ENCODE results near the gene BAIAP2L2. TPM values are rescaled to one million over a fixed set of nuclear protein-coding genes. Genes with fewer than 3 reads are reported as not detected.

The BAIAP2L2 gene
- total and polyA plus RNA-seq, 3 experiments from 2014 or later: 0.53 to 0.58 TPM; not detected in 1

GRCh38 chr22:38086001-38086845 lies 24.3 kb downstream of the BAIAP2L2 start:
- Histone ChIP-seq H3K4me3 (ENCODE audit: low read length) (no peak overlapping the region), H3K36me3 (ENCODE audit: insufficient read depth, low read length) (no peaks in the 10 kb centered on the region), H3K4me1 (ENCODE audit: insufficient read depth, low read length) (peaks cover 15% of the 10 kb centered on the region), H3K27me3 (ENCODE audit: insufficient read depth, low read length, poor library complexity, severe bottlenecking) (peaks cover 19% of the 10 kb centered on the region), H3K9me3 (ENCODE audit: low read length) (no peaks in the 10 kb centered on the region), H3K27ac (ENCODE audit: low read depth, low read length) (no peak overlapping the region)
- H3K4me3 Mint-ChIP-seq: no peak overlapping the region
- H3K9me3 Mint-ChIP-seq: no peaks in the 10 kb centered on the region
- ChIA-PET POLR2A (no interaction called here), CTCF (no interaction called here)
- DNase-seq: no peak
- H3K4me1 Mint-ChIP-seq: peaks cover 0 to 7% (median 2%) of the 10 kb centered on the region in 3 donors
- no peak overlapping the region for H3K27ac Mint-ChIP-seq
- H3K27me3 Mint-ChIP-seq: peaks cover 20 to 23% of the 10 kb centered on the region in 2 donors
- peaks cover 0 to 11% (median 1%) of the 10 kb centered on the region in 3 donors for H3K36me3 Mint-ChIP-seq

- ChIA-PET POLR2A (no interaction called here), CTCF (no interaction called here)
- DNase-seq: no peak
- Histone ChIP-seq H3K9me3 (ENCODE audit: low read length) (no peaks in the 10 kb centered on the region), H3K4me3 (ENCODE audit: low read length) (no peak overlapping the region), H3K27ac (ENCODE audit: low read depth, low read length) (no peak overlapping the region), H3K36me3 (ENCODE audit: insufficient read depth, low read length) (no peaks in the 10 kb centered on the region), H3K4me1 (ENCODE audit: insufficient read depth, low read length) (peaks cover 15% of the 10 kb centered on the region), H3K27me3 (ENCODE audit: insufficient read depth, low read length, poor library complexity, severe bottlenecking) (peaks cover 19% of the 10 kb centered on the region)
- peaks cover 0 to 9% (median 1%) of the 10 kb centered on the region in 3 donors for H3K36me3 Mint-ChIP-seq
- H3K27ac Mint-ChIP-seq: no peak overlapping the region
- H3K9me3 Mint-ChIP-seq: no peaks in the 10 kb centered on the region
- peaks cover 0 to 11% (median 2%) of the 10 kb centered on the region in 3 donors for H3K4me1 Mint-ChIP-seq
- H3K4me3 Mint-ChIP-seq: no peak overlapping the region
- peaks cover 19 to 22% of the 10 kb centered on the region in 2 donors for H3K27me3 Mint-ChIP-seq
These were observed 25.0 kb downstream of the BAIAP2L2 start for GRCh38 chr22:38085501-38085900.

- H3K27me3 Mint-ChIP-seq: peaks cover 19 to 23% of the 10 kb centered on the region in 2 donors
- no peak overlapping the region for H3K27ac ChIP-seq (ENCODE audit: low read depth, low read length)
- no peak for DNase-seq
- peaks cover 0 to 6% (median 1%) of the 10 kb centered on the region in 3 donors for H3K36me3 Mint-ChIP-seq
- POLR2A ChIA-PET: no interaction called here
- no peak overlapping the region for H3K27ac Mint-ChIP-seq
- H3K9me3 Mint-ChIP-seq: no peaks in the 10 kb centered on the region
- CTCF ChIA-PET: no interaction called here
- no peaks in the 10 kb centered on the region for H3K9me3 ChIP-seq (ENCODE audit: low read length)
- H3K36me3 ChIP-seq (ENCODE audit: insufficient read depth, low read length): no peaks in the 10 kb centered on the region
- H3K27me3 ChIP-seq (ENCODE audit: insufficient read depth, low read length, poor library complexity, severe bottlenecking): peaks cover 19% of the 10 kb centered on the region
- peaks cover 15% of the 10 kb centered on the region for H3K4me1 ChIP-seq (ENCODE audit: insufficient read depth, low read length)
- H3K4me3 Mint-ChIP-seq: no peak overlapping the region
- H3K4me3 ChIP-seq (ENCODE audit: low read length): no peak overlapping the region
- peaks cover 0 to 11% (median 2%) of the 10 kb centered on the region in 3 donors for H3K4me1 Mint-ChIP-seq
These were observed 25.4 kb downstream of the BAIAP2L2 start for GRCh38 chr22:38085056-38085455.

GRCh38 chr22:38083931-38084631 lies 26.4 kb downstream of the BAIAP2L2 start, which contains the start of gene SLC16A8:
SLC16A8 (minus strand) TSS chr22:38084184; CDS start chr22:38082873, 1,311 bp downstream.
- POLR2A ChIA-PET: no interaction called here
- peak within 1 kb of the TSS in 1 of 7 donors; percentile 12 for H3K4me3 Mint-ChIP-seq
- H3K36me3 ChIP-seq (ENCODE audit: insufficient read depth, low read length): no peaks in the 10 kb centered on the region
- H3K4me1 Mint-ChIP-seq: peaks cover 0 to 11% (median 0%) of the 10 kb centered on the region in 3 donors
- H3K36me3 Mint-ChIP-seq: peaks cover 0 to 6% (median 1%) of the 10 kb centered on the region in 3 donors
- no peak within 1 kb of the TSS for H3K4me3 ChIP-seq (ENCODE audit: low read length)
- DNase-seq: no peak
- H3K27ac Mint-ChIP-seq: no peak within 1 kb of the TSS
- H3K27ac ChIP-seq (ENCODE audit: low read depth, low read length): no peak within 1 kb of the TSS
- CTCF ChIA-PET: no interaction called here
- peaks cover 19 to 29% of the 10 kb centered on the region in 2 donors for H3K27me3 Mint-ChIP-seq
- no peaks in the 10 kb centered on the region for H3K9me3 Mint-ChIP-seq
- H3K4me1 ChIP-seq (ENCODE audit: insufficient read depth, low read length): peaks cover 15% of the 10 kb centered on the region
- peaks cover 19% of the 10 kb centered on the region for H3K27me3 ChIP-seq (ENCODE audit: insufficient read depth, low read length, poor library complexity, severe bottlenecking)
- no peaks in the 10 kb centered on the region for H3K9me3 ChIP-seq (ENCODE audit: low read length)

GRCh38 chr22:38082986-38083710 lies 27.3 kb downstream of the BAIAP2L2 start:
- H3K27me3 Mint-ChIP-seq: peaks cover 18 to 27% of the 10 kb centered on the region in 2 donors
- POLR2A ChIA-PET: no interaction called here

GRCh38 chr22:38081941-38082828 lies 28.3 kb downstream of the BAIAP2L2 start:
- ChIA-PET POLR2A (no interaction called here), CTCF (no interaction called here)
- peaks cover 19% of the 10 kb centered on the region for H3K27me3 ChIP-seq (ENCODE audit: insufficient read depth, low read length, poor library complexity, severe bottlenecking)
- no peaks in the 10 kb centered on the region for H3K36me3 ChIP-seq (ENCODE audit: insufficient read depth, low read length)
- no peak overlapping the region for H3K27ac ChIP-seq (ENCODE audit: low read depth, low read length)
- Mint-ChIP-seq H3K27me3 (peaks cover 16 to 19% of the 10 kb centered on the region in 2 donors), H3K36me3 (peaks cover 0 to under 1% (median 0%) of the 10 kb centered on the region in 3 donors), H3K4me1 (peaks cover 0 to 11% (median 0%) of the 10 kb centered on the region in 3 donors), H3K4me3 (peak overlapping the region in 2 of 7 donors; percentile 7 to 48), H3K9me3 (no peaks in the 10 kb centered on the region), H3K27ac (no peak overlapping the region)
- no peaks in the 10 kb centered on the region for H3K9me3 ChIP-seq (ENCODE audit: low read length)
- peaks cover 15% of the 10 kb centered on the region for H3K4me1 ChIP-seq (ENCODE audit: insufficient read depth, low read length)
- H3K4me3 ChIP-seq (ENCODE audit: low read length): no peak overlapping the region
- DNase-seq: no peak

More at GRCh38 chr22:38082986-38083710, 27.3 kb downstream of the BAIAP2L2 start:
- Histone ChIP-seq H3K4me1 (ENCODE audit: insufficient read depth, low read length) (peaks cover 15% of the 10 kb centered on the region), H3K9me3 (ENCODE audit: low read length) (no peaks in the 10 kb centered on the region), H3K27me3 (ENCODE audit: insufficient read depth, low read length, poor library complexity, severe bottlenecking) (peaks cover 19% of the 10 kb centered on the region), H3K4me3 (ENCODE audit: low read length) (no peak overlapping the region), H3K36me3 (ENCODE audit: insufficient read depth, low read length) (no peaks in the 10 kb centered on the region), H3K27ac (ENCODE audit: low read depth, low read length) (no peak overlapping the region)
- no peak for DNase-seq
- H3K9me3 Mint-ChIP-seq: no peaks in the 10 kb centered on the region
- H3K36me3 Mint-ChIP-seq: peaks cover 0 to 6% (median 1%) of the 10 kb centered on the region in 3 donors
- peak overlapping the region in 1 of 7 donors; percentile 12 for H3K4me3 Mint-ChIP-seq
- H3K27ac Mint-ChIP-seq: no peak overlapping the region
- peaks cover 0 to 11% (median 0%) of the 10 kb centered on the region in 3 donors for H3K4me1 Mint-ChIP-seq
- CTCF ChIA-PET: no interaction called here

GRCh38 chr22:38081636-38081940 lies 28.9 kb downstream of the BAIAP2L2 start:
- ChIA-PET CTCF (no interaction called here), POLR2A (no interaction called here)
- Mint-ChIP-seq H3K9me3 (no peaks in the 10 kb centered on the region), H3K4me1 (peaks cover 0 to 11% (median 0%) of the 10 kb centered on the region in 3 donors), H3K36me3 (no peaks in the 10 kb centered on the region), H3K4me3 (no peak overlapping the region), H3K27me3 (peaks cover 16 to 19% of the 10 kb centered on the region in 2 donors), H3K27ac (no peak overlapping the region)
- peaks cover 19% of the 10 kb centered on the region for H3K27me3 ChIP-seq (ENCODE audit: insufficient read depth, low read length, poor library complexity, severe bottlenecking)
- H3K9me3 ChIP-seq (ENCODE audit: low read length): no peaks in the 10 kb centered on the region
- peaks cover 15% of the 10 kb centered on the region for H3K4me1 ChIP-seq (ENCODE audit: insufficient read depth, low read length)
- no peak for DNase-seq
- H3K36me3 ChIP-seq (ENCODE audit: insufficient read depth, low read length): no peaks in the 10 kb centered on the region
- no peak overlapping the region for H3K4me3 ChIP-seq (ENCODE audit: low read length)
- no peak overlapping the region for H3K27ac ChIP-seq (ENCODE audit: low read depth, low read length)
